Choroid plexus epithelial cell (primary cell): ENCODE results near the gene PCBP3.
"Not testable (repeated sequence)": the region's sequence is repeated elsewhere in the genome, so short reads cannot be mapped to it uniquely, and the experiment has no call there.

Experiments
- DNase-seq: peaks from one replicate; pipeline ENCODE4 v3.0.0-alpha.2; 2010; ENCODE audit warnings: low read depth
- H3K4me3 ChIP-seq: 2 replicates; pipeline ENCODE4 v1.5.1; 2011; ENCODE audit warnings: low read depth, mild to moderate bottlenecking, control low read depth, low read length, moderate library complexity
- CTCF ChIP-seq: conservative IDR thresholded peaks from 2 replicates; pipeline ENCODE4 v1.5.1; 2011; ENCODE audit warnings: low read depth, mild to moderate bottlenecking, control low read depth, inconsistent platforms, low read length, moderate library complexity

Gene PCBP3

GRCh38 chr21:45622416-45623097 lies 21.0 kb upstream of the PCBP3 start:
- DNase-seq: no peak
- no peak overlapping the region for H3K4me3 ChIP-seq
- TF ChIP-seq CTCF: no peak

- no peak overlapping the region for H3K4me3 ChIP-seq
- no peak for DNase-seq
- TF ChIP-seq CTCF: no peak
Measured at GRCh38 chr21:45623436-45623835, 20.1 kb upstream of the PCBP3 start.

- not testable (repeated sequence) for H3K4me3 ChIP-seq, DNase-seq
Measured at GRCh38 chr21:45626127-45626526, 17.4 kb upstream of the PCBP3 start.

- no peak for TF ChIP-seq CTCF
- no peak for DNase-seq
- no peak overlapping the region for H3K4me3 ChIP-seq
Measured at GRCh38 chr21:45629046-45629981, 14.2 kb upstream of the PCBP3 start.

- H3K4me3 ChIP-seq: no peak overlapping the region
- no peak for TF ChIP-seq CTCF
- no peak for DNase-seq
Measured at GRCh38 chr21:45630066-45630694, 13.3 kb upstream of the PCBP3 start.

GRCh38 chr21:45630876-45631275 lies 12.6 kb upstream of the PCBP3 start:
- H3K4me3 ChIP-seq: no peak overlapping the region
- TF ChIP-seq CTCF: no peak
- DNase-seq: no peak

- DNase-seq: no peak
- TF ChIP-seq CTCF: no peak
- no peak overlapping the region for H3K4me3 ChIP-seq
Measured at GRCh38 chr21:45631540-45631939, 12.0 kb upstream of the PCBP3 start.
